Activated CD8-positive, alpha-beta memory T cell treated with anti-CD3 and anti-CD28 coated beads for 4 hours (primary cell): ENCODE measurements around the gene C10orf105.

Experiments used
- DNase-seq, 2 donors: peaks; one replicate each; pipeline ENCODE4 v3.0.0-alpha.2; 2020; ENCODE audit warnings: low read depth in 2 of 2

C10orf105 gene

DNA sequence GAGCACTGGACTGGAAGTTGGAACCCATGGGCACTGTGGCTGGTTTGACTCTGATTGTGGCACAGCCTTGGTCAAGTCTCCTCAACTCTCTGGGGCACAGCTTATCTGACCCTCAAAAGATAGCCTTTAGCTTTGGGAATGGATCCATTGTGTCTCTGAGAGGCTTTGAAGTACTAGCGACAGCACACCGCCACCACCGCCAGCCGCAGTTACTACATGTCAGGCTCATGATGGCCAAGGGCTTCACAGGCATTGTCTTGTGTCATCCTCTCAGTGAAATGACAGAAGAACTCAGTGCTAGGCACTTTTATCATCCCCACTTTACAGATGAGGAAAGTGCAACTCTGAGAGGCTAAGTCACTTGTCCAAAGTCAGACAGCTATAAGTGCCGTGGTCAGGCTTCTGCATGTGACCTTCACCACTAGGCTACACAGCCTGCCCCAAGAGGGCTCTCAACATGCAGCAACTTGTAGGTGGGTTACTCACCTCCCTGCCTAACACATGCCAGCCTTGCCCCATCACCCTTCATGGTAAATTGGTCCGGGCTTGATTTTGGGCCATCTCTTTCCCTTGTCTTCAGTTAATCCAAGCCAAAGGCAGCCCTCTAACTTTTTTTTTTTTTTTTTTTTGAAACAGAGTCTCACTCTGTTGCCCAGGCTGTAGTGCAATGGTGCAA, 44.1 kb downstream of the C10orf105 start:
- no peak for DNase-seq

DNA sequence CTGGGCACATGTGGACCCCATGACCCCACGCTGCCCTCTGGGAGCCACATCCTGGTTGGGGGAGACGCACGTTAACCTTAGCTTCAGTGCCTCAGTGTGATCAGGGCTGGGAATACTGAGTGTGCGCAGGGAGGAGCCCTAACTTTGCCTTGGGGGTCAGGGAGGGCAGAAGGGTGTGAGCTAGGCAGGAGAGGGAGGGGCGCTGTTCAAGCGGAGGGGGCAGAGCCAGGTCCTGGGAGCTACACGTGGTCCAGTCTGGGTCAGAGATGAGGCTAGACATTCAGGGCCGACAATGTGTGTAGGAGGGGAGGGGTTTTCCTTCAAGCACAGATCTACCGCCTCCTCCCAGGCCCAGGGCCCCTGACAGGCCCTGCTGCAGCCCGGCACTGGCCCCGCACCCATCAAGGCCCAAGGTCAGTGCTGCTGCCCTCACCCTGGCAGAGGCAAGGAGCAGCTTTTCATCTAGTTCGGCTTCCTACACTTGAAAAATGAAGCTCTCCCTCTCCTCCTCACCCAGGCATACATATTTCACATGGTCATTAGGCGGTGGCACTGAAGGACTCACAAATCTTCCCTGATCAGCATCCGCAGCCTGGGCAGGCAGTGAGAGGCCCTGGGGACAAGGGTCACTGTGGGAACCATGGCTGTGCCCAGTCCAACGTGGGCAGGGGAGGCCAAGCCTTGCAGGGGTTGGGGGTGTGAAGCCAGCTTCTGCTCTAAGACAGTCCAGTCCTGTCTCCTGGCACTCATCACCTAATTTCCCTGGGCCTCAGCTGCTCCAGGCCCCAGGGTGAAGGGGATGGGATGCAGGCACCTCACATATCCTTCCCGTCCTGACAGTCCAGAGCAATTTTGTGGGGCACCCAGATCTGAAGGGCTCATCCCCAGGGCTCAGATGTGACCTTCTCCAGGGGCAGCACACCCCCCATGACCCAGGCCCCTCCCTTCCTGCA, 47.3 kb downstream of the C10orf105 start:
- no peak for DNase-seq

DNA sequence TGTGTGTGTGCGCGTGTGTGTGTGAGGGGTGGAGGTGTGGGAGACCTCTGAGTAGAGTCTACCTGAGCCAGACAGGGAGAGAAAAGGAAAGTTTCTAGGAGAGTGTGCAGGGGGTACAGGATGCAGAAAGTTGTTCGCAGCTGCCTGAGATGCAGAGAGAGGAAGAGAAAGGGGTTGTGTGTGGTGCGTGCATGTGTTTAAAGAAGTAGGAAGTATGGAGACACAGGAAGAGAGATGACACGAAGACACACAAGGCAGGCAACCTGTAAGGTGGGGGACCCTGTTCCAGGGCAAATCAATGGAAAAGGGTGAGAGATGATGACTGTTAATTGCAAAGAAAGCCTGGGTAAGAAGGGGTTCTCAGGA, 52.2 kb downstream of the C10orf105 start:
- DNase-seq: no peak

DNA sequence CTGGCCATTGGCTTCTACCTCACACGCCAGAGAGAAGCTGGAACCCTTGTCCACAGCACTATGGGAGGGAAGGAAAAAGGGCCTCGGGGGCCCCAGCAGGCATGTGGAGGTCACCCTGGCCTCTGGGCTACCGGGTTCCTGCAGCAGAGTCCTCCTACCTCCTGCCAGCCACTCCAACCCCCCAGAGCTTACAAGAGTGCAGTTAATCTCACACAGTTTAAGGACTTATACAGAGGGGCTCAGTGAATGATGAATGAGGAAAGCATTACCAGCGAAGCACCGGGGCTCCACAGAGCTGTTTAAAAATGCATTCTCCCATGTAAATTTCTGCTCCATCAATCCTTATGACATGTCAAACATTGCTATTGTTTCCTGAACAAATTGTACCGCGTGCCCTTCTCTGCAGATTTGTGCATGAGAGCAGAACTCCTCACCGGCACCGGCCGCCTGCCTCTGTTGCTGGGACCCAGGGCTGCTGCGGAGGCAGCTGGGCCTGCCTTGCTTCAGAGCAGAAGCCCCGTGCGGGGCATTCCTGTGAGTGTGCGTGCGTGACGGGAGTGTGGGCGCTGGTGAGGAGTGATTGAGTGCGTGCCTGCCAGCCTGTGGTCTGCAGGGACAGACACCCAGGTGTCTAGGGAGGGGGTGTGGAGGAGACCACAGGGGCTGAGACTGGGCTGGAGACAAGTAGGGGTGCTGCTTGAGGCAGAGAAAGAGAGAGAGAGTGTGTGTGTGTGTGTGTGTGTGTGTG, 52.8 kb downstream of the C10orf105 start:
- no peak for DNase-seq

DNA sequence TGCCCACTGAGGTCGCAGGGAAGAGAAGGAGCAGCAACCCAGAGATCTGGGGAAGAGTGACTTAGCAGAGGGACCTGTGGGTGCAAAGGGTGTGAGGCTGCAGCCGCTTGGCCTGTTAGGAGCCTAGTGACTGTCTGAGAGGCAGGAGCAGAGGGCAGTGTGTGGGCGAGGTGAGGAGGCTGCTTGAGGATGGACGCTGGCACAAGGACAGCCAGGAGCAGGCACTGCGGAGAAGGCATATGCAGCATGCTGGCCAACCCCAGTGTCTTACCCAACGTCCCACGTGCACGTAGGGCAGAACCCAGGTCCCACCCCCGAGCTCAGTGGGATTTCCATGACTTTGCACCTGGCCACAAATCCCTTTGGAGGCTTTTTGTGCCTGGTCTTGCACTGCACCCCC, 54.1 kb downstream of the C10orf105 start:
- DNase-seq: no peak

DNA sequence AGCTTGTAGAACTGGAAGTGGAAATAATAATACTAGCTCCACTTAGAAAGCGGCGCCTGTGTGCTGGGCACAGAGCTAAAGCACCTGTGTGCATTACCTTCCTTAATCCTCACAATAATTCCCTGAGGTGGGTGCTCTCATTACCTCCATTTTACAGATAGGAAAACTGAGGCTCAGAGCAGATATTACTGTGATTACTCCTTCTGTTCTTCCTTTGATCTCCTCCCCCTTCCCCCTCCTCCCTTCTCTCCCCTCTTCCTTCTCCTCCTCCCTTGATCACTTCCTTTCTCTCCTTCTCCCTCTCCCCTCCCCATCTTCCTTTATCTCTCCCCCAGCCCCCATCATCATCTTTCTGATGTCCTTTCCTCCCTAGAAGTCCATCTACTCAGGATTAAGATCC, 55.0 kb downstream of the C10orf105 start:
- DNase-seq: no peak

DNA sequence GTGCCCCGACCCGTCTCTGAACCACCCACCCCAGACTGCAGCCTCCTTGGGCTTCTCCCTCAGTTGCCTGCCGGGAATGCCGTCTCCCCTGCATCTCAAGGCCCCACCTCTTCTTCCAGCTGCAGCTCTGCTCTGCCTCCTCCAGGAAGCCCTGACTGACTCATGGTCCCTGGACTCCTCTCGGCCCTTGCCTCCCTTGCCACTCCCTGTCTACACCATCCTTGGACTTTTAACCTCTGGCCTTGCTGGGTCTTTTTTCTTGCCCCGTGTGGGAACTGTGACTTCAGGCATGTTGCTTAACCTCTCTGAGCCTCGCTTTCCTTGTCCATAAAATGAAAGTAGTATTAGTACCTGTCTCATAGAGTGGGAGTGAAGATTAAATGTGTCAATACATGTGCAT, 56.3 kb downstream of the C10orf105 start:
- DNase-seq: no peak

DNA sequence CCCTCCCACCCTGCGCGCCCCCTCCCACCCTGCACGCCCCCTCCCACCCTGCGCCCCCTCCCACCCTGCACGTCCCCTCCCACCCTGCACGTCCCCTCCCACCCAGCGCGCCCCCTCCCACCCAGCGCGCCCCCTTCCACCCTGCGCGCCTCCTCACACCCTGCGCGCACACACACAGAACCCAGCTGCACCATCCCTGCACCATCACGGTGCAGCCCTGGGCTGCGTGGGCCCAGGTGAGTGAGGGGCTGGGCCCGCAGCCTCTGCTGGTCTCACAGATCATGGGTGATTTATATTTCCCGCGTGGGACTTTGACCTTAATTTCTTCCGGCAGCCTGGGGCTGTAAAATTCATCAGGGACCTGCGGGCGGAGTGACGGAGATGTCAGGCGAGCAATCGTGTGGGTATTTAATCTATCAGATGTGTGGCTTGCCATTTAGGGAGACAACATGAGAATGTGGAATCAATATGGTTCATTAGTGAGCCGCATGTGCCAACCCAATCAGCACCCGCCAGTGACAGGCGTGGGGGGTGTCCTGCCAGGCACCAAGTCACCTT, 57.7 kb downstream of the C10orf105 start:
- no peak for DNase-seq
